HG02678 (cell line): Measurements from ENCODE around the gene LLCFC1.

Experiments used
- ATAC-seq: cut with Tn5 transposase; IDR thresholded peaks from one replicate; pipeline ENCODE4 v1.9.1; 2021; ENCODE audit warnings: mild to moderate bottlenecking, moderate library complexity; ENCODE audit not compliant: unreplicated experiment

Gene LLCFC1

DNA sequence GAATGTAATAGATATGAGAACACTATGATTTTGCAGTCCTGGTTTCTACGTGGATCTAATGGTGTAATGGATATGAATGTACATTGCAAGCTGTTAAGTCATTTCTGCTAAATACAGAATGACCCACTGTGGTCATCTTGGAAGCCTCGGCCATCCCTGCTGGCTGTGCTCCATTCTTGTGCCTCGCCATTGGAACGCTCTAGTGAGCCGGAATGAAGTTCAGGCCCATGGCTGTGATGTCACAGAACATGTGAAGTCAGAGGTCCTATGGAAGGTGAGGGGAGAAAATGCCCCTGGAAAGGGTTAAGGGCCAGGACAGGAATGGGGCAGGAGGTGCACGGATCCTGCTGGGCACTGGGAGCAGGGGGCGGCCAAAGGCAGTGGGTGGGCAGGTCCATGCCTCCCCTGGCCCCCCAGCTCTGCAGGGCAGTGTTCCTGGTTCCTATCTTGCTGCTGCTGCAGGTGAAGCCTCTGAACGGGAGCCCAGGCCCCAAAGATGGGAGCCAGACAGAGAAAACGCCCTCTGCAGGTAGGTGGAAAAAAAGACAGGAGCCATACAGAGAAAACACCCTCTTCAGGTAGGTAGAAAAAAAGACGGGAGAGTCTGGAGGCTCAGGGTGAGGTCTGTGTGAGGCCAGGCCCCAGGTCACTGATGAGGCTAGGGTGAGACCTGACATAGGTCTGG, at the start of gene LLCFC1:
Gene LLCFC1 (plus strand): TSS at position 259 of the 685 bp plus-strand sequence. CDS start 138 bp downstream, at position 397.
- no peak for ATAC-seq

DNA sequence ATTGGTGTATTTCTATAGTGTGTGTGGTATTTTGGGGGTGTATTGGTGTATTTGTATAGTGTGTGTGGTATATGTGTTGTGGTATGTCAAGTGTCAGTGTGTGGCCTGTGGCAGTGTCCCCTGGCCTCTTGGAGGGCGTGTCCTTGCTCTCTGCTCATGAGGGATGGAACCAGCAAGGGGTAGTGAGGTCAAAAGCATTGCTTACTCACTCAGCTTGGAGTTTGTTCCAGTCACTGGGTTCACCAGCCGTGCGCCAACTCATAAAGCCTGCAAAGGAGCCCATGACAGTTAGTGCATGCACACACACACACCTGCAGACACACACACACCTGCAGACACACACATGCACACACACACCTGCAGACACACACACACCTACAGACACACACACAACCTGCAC, 49.5 kb upstream of the LLCFC1 start:
- ATAC-seq, result no peak

DNA sequence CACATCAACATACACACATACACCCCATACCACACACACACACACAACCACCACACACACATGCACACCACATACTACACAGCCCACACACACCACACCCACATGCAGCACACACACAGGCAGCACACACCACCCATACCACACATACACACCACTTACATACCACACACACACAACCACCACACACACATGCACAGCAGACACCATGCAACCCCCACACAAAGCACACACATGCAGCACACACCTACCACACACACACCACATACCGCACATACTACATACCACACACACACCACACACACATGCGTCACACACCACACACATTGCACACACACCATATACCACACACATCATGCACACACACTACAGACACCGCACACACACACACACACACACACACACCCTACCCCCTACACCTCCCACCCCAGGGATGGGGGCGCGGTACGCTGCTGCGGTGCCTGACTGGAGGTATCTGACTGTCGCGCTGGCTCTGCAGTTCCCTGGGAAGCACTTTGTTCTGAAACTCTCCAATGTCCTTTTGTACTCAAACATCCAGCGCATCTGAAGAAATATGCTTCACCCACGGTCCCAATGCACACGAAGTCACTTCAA, 48.3 kb upstream of the LLCFC1 start:
- no peak for ATAC-seq

DNA sequence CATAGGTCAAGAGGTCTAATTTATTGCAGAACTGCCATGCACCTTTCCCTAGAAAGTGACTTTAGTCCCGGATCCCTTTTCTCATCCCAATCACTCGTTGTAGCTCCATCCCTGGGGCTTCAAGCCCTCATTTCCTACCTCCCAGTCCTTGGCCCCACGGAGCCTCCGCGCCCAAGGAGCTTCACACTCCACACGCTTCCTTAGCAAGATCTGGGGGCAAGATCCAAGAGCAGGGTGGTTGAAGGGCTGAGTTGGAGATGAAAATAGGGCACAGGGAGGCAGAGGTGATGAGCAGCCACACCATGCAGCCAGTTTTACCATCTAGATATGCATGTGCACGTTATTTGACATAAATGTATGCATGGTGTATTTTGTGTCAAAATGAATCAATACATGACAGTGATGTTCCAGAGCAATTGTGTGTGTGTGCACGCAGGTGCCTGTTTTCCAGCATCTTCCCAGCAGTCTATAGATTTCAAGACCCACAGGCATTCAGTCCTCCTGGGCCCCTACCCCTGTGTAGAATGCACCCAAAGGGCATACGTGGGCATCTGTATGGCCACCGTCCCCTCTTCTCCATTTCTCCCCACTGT, 47.7 kb upstream of the LLCFC1 start:
- no peak for ATAC-seq

DNA sequence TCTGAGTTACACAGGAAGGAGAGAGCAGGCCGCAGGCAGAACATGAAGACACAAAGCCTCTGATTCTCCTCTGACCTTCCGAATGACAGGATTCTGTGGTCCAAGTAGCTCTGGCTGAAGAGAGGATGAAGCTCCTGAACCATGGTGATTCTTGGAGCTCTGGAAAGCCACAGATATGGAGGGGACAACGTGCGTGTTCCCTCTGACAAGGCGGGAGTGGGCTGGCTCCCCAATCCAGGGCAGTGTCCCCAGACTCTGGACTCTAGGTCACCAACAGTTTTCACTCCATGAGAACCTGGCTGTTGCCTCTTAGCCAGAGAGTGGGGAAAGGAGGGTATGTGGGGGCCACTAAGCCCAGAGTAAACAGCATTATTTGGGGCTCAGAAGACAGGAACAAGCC, 46.3 kb upstream of the LLCFC1 start:
- no peak for ATAC-seq

DNA sequence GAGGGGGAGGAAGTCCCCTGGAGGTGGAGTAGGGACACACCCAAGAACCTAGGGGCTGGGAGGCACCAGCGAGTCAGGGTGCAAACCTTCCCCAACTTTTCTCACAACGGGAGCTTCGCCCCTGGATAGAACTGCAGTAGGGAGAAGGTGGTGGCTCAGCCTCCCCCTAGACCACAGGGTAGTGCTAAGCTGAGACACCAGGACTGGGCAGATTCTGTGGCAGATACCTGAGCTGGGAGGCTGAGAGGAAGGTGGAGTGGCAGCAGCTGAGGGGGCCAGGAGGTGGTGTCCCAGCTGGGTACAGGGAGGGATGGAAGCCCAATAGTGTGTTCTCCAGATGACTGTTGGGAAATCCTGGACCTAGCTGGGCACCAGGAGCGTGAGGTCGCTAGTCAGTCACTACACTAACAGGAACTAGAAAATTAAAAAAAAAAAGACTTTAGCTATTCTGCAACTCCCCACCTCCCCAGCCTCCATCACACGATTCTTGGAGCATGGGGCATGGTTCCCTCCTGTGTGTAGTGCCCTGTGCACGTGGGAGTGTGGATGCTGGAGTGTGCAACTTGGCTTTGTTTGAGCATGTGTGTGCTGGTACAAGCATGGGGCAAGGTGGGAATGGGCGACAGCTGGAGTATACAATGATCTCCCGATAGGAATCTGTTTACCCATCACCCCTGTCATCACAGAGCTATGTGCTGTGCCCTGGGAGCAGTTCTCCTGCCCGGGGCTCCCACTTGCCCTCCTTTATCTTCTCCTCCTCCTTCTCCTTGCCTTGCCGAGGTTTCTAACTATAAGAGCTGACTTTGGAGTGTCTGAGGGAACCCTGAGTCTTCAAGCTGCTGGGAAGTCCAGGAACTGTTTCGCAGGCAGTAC, 44.9 kb upstream of the LLCFC1 start:
- ATAC-seq, result no peak

DNA sequence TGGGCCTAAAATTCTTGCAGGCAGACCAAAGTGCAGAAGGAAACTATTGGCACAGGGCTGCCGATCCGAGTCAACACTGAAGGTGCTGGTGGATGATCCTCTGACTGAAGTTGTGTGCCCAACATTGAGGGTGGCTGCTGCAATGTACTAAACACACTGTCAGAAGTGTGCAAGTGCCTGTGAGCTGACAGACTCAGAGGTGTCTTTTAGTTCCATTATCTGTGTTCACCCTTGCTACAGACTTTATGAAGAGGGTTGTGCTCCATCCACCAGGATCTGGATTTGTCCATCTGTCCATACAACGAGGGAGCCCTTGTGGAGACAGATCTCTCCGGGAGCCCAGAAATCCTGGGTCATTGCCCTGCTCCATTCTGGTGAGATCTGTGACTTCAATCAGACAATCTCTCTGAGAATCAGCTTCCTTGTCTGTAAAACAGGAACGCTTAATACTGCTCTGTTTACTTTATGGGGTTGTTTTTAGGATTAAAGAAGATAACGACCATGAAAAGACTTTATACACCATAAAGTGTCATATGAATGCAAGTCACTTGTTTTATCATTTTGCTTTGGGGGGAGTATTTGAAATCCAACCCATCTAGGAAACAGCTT, 44.2 kb upstream of the LLCFC1 start:
- no peak for ATAC-seq

DNA sequence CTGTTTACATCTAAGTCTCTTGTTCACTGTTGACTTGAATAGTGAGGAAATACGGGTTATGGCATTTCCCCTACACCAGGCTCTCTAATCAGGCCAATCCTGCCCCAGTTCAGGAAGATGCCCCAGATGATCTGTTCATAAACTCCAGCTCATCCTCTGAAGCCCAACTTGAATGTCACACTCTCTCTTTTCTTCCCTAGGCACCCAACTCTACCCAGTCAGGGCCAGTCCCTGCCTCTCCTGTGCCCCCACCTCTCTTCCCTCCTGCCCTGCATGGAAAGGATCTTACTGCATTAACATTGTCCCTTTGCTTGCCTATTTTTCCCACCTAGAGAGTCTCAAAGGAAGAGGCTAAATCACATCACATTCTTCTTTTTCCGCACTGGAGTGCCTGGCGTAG, 43.1 kb upstream of the LLCFC1 start:
- no peak for ATAC-seq

DNA sequence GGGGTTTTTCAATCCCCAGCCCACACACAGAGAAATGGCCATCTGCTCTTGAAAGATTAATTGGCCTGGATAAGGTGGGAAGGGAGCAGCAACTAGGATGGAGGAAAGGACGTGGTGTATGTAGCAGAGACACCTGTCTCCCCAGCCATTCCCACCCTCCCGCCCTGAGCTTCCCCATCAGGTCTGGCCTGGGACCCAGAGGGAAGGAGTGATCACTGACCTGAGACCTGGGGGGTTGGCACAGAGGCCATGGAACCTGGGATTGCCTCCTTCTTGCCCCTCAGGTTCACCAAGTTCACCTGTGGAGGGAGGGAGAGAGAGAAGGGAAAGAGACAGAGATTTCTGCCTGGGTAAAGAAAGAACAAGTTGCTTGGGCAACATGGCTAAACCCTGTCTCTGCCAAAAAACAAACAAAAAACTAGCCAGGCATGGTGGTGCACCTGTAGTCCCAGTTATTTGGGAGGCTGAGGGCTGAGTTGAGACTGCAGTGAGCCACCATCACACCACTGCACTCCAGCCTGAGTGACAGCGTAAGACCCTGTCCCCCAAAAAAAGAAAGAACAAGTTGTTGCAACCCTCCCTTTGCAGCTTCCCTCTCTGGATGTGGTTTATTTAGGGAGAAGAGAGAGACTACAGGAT, 42.4 kb upstream of the LLCFC1 start:
- ATAC-seq, result no peak

DNA sequence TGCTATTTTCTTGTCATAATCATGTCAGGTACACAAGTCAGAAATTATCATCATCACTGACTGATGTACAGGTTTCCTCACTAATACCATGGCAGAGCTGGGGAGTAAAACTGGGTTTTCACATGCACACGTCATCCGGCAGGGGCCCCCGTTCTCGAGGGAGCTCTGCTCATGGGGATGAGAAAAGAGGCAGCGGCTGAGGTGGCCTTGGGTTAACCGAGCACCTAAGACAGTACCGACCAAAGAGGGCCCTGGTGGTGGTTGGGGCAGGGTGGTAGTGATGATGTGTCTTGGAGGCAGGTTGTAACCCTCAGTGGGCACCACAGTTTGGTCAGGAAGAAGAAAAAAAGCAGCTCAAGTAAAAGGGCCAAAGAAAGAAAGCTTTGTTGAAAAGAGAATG, 41.6 kb upstream of the LLCFC1 start:
- no peak for ATAC-seq

DNA sequence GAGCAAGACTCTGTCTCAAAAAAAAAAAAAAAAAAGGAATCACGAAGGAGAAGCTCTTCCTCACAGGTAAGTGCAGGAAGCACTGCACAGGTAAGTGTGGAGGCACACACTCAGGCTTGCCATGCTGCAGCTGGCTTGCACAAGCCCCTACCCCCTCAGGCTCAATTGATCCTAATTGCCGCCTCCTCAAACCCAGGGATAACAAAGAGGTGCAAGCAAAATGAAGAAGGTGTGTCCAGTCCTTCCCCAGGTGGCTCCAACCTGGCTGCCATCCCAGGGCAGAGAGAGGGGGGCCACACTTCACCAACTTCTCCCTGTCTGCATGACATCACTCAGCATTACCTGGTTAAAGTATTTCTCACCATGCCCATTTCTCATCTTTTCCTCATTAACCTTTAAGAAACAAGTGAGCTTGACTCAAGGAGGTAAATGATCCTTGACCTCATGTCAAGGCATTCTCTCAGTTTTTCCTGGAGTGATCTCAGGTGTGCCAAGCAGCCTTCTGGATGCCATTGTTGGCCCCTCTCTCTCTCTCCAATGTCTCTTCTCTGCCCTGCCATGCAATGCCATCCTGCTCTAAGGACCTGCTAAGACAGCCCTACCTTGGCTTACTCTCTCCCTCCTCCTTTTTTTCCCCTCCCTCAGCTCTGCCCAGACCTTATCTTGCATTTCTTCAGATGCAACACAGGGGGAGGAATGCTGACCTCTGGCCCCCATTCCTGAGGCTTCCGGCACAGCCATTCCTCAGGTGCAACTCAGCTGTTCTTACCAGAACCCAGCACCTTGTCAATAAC, 40.7 kb upstream of the LLCFC1 start:
- no peak for ATAC-seq

DNA sequence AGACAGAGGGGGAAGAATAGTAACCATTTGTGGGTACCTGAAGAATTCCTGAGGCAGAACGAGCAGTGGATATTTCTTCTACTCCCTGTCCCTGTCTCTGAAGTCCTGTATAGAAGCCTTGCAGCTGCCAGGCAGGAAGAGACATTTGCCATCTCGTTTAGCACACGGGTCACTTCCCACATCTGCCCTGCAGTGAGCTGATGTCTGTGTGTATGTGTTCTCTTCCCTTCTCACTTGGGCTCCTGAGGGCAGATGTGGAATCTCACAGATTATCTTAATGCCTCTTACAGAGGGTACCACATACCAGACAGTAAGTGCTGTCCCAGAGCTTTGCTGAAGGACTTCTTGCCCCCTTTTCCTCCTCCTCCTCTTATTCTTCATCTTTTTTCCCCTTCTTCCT, 39.6 kb upstream of the LLCFC1 start:
- no peak for ATAC-seq

DNA sequence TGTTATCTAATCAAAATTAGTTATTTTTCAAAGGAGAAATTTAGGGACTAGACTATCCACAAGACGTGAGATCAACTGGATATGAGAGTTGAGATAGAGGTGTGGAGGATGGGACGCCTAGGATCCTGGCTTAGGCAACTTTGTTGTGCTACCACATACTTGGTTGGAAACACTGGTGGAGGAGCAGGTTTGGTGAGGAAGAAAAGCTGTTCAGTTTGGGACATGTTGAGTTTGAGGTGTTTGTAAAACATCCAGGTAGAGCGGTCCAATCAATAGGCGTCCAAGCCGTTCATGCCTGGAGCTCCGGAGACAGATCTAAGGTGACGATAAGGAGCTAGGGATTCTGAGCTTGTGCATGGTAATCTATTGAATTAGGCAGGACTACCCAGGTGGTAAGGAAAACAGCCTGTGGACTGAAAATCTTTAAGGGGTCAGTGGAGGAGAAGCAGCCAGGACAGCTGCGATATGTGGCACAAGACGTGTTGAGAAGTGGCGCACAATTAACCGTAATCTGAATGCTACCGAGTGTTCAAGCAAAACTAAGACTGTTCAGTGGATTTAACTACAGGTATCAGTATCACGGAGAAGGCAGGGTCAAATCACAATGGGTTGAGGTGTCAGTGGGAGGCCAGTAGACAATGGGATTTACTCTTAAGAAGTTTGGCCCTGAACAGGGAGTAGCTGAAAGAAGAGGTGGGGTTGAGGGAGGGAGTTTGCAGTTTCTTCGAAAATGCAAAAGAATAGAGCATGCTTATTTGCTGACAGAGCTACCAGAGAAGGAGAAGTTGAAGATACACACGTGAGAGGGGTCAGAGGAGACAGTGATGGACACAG, 37.6 kb upstream of the LLCFC1 start:
- ATAC-seq, result no peak

DNA sequence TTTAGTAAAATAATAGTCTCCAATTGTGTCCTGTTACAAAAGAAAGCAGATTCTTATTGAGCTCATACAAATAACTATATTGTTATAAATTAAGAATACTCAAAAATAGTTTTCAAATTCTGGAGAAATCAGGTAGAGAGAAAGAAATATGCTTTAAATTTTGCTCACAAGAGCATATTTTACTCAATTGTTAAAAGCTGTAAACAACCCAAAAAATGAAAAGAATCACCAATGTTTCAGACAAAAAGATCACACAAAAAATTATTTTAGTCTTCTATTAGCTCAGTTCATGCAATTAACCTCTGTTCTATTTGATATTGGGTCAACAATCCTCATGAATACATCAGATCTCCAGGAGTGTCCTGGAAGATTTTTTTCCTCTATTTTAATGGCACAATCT, 35.2 kb upstream of the LLCFC1 start:
- no peak for ATAC-seq

DNA sequence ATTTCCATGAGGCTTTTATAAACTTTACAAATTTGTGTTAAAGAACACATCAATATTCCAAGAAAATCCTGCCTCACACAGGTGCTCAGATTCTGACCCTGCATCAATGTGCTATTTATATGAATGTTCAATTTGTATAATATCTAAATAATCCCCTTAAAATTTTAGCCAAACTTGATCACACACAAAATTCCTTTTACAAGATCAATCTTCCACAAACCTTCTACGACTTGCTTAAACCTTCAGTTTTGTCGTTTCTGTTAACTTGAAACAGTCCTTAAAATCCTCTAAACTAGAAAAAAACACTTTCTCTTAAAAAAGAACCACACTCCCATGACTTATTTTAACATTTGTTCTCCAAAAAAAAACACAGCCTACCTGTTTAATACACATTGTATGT, 33.5 kb upstream of the LLCFC1 start:
- ATAC-seq, result no peak

DNA sequence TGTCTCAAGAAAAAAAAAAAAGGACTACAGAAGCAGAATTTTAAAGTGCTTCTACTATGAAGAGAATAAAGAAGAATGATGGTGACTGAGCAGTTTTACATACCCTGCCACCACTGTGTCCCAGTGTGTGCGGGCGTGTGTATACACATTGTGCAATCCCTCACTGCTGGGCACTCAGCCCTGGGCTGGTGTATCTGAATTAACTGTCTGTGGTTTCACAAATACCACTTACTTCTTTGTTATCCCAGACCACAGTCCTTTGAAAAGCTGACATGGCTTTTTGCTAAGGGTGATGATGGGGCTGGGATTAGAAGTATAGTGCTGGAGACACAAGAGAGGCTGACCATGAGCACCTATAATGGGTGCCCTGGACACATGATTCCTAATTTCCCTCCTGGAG, 32.6 kb upstream of the LLCFC1 start:
- ATAC-seq, result no peak

DNA sequence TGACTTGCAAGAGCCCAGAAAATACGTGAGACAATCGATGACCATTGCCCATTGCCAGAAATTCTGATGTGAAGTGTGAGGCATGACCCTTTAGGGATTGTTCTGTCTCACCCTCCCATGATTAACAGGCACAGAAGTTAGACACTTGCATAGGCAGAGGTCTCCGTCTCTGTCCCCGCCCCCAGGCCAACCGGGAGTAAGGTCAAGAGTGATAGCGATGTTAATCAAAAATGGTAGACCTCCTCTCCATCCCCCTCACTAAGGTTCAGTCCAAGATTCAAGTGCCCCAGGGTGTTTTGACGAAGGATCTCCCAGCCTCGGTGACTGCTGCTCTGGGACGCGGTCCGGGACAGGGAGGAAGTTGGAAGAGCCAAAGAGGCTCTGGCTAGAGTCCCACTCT, 31.0 kb upstream of the LLCFC1 start:
- ATAC-seq, result no peak

DNA sequence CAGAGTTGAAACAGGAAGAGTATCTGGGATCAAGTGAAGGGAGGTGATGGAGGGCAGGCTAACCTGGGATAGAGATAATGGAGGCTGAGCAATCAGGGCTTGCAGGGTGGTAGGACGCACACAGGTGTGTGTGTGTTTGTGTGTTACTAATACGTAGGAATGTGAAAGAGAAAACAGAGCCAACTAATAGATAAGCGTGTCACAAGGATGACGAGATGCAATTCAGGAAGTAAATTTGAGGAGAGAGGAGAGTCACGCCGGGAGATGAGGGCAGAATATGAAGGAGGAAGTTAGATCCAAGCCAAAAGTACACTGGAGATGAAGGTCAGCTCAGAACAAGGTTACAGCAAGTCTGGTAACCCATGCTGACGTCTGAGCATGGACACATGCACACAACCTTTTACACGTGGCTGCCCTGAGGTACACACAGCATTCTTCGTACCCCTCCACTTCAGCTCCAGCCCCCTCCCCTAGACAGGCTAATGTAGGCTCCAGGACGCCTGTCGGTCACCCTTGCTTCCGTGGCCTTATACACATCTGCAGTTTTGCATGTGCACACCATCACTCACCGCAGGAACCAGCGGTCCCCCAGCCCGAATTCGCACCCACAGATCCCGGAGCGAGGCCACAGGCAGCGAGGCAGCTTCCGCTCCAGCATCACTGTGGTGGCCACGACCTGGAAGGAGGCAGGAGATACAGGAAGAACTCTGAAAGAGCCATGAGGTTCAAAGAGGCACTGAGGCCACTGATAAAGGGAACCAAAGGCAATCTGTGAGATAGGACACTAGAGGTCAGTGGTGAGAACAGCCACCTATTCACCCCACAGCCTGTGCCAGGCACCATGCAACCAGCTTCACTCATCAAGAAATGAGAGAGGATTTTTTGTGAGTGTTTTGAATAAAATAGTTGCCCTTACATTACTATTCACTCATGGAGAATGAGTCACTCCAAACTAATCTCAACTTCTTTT, 30.1 kb upstream of the LLCFC1 start:
- no peak for ATAC-seq
